OCI-LY3 (cell line): ENCODE data around the gene PLCL1.

ENCODE experiments used
- H2AFZ ChIP-seq: fragments of 200-600, 300-600 bp; shearing (Covaris generic); 2 replicates; pipeline ENCODE4 v1.6.0; 2014; ENCODE audit warnings: antibody characterized with exemption, low read depth, low read length
- H3K27ac ChIP-seq: fragments of 200-600, 300-600 bp; sonication (generic); 2 replicates; pipeline ENCODE4 v1.5.1; 2014; ENCODE audit warnings: mild to moderate bottlenecking, low read length, moderate library complexity, mixed read lengths
- H3K27me3 ChIP-seq: fragments of 200-600, 300-600 bp; sonication (generic); 2 replicates; pipeline ENCODE4 v1.6.1; 2014; ENCODE audit warnings: low read depth, low read length, mixed read lengths
- H3K36me3 ChIP-seq: fragments of 200-600, 300-600 bp; sonication (generic); replicated peaks from 2 replicates; pipeline ENCODE3; 2014; ENCODE audit warnings: low read depth, low read length, mixed read lengths
- H3K4me1 ChIP-seq: fragments of 300-600, 200-600 bp; sonication (generic); 2 replicates; pipeline ENCODE4 v1.6.1; 2014; ENCODE audit warnings: low read length, mixed read lengths
- H3K4me2 ChIP-seq: fragments of 200-600, 300-600 bp; sonication (generic); 2 replicates; pipeline ENCODE4 v1.6.1; 2014; ENCODE audit warnings: low read length, mixed read lengths
- H3K4me3 ChIP-seq: fragments of 300-600, 200-600 bp; sonication (generic); 2 replicates; pipeline ENCODE4 v1.5.1; 2014; ENCODE audit warnings: antibody characterized with exemption, mild to moderate bottlenecking, low read length, moderate library complexity
- H3K79me2 ChIP-seq: fragments of 300-600, 200-600 bp; shearing (Covaris generic); 2 replicates; pipeline ENCODE4 v1.6.1; 2014; ENCODE audit warnings: mild to moderate bottlenecking, low read length, mixed read lengths
- H3K9ac ChIP-seq: fragments of 300-600, 200-600 bp; shearing (Covaris generic); 2 replicates; pipeline ENCODE4 v1.6.0; 2014; ENCODE audit warnings: mild to moderate bottlenecking, low read length, moderate library complexity
- H3K9me3 ChIP-seq: fragments of 200-600, 300-600 bp; shearing (Covaris generic); 2 replicates; pipeline ENCODE4 v1.6.1; 2014; ENCODE audit warnings: low read length, mixed read lengths; ENCODE audit not compliant: insufficient read depth
- H4K20me1 ChIP-seq: fragments of 200-600, 300-600 bp; sonication (generic); 2 replicates; pipeline ENCODE4 v1.6.1; 2016; ENCODE audit warnings: low read length, mixed read lengths; ENCODE audit not compliant: insufficient read depth
- CTCF ChIP-seq: fragments of 200-600, 300-600 bp; sonication (generic); IDR thresholded peaks from 2 replicates; pipeline ENCODE4 v1.5.1; 2014; ENCODE audit warnings: antibody characterized with exemption, low read length, low read depth
- EZH2phosphoT487 ChIP-seq: fragments of 200-600 bp; shearing (Covaris generic); IDR thresholded peaks from 2 replicates; pipeline ENCODE4 v1.6.1; 2018; ENCODE audit warnings: antibody characterized with exemption, mixed run types, low read depth

PLCL1 gene

GRCh38 chr2:197777823-197778407, 26.5 kb upstream of the PLCL1 start:
- Histone ChIP-seq H2AFZ (no peak overlapping the region), H3K36me3 (no peaks in the 10 kb centered on the region), H3K27ac (no peak overlapping the region), H3K9ac (no peak overlapping the region), H4K20me1 (no peaks in the 10 kb centered on the region), H3K4me3 (no peak overlapping the region), H3K79me2 (no peaks in the 10 kb centered on the region), H3K4me2 (no peak overlapping the region), H3K27me3 (no peaks in the 10 kb centered on the region), H3K9me3 (no peaks in the 10 kb centered on the region), H3K4me1 (peaks cover 6% of the 10 kb centered on the region)
- TF ChIP-seq EZH2phosphoT487 (no peak), CTCF (peak; percentile 87)

- Histone ChIP-seq H3K27me3 (no peaks in the 10 kb centered on the region), H3K4me3 (no peak overlapping the region), H3K27ac (no peak overlapping the region), H4K20me1 (no peaks in the 10 kb centered on the region), H3K79me2 (no peaks in the 10 kb centered on the region), H3K4me1 (peaks cover 6% of the 10 kb centered on the region), H3K9ac (no peak overlapping the region), H3K4me2 (no peak overlapping the region), H3K9me3 (no peaks in the 10 kb centered on the region), H3K36me3 (no peaks in the 10 kb centered on the region), H2AFZ (no peak overlapping the region)
- TF ChIP-seq EZH2phosphoT487 (no peak), CTCF (no peak)
Observed at GRCh38 chr2:197779261-197779660, 25.1 kb upstream of the PLCL1 start.

GRCh38 chr2:197782126-197782525, 22.3 kb upstream of the PLCL1 start:
- Histone ChIP-seq H3K4me1 (peaks cover 6% of the 10 kb centered on the region), H3K27ac (no peak overlapping the region), H3K36me3 (no peaks in the 10 kb centered on the region), H3K4me3 (no peak overlapping the region), H4K20me1 (no peaks in the 10 kb centered on the region), H3K9me3 (no peaks in the 10 kb centered on the region), H3K27me3 (no peaks in the 10 kb centered on the region), H2AFZ (no peak overlapping the region; the same call in 1 of the 2 replicates), H3K9ac (no peak overlapping the region), H3K79me2 (no peaks in the 10 kb centered on the region), H3K4me2 (peak overlapping the region; percentile 13; the same call in 1 of the 2 replicates)
- TF ChIP-seq EZH2phosphoT487 = no peak
- no peak for TF ChIP-seq CTCF

- Histone ChIP-seq H3K79me2 (no peaks in the 10 kb centered on the region), H3K4me3 (no peak within 1 kb of the TSS), H3K4me2 (no peak within 1 kb of the TSS), H3K27ac (no peak within 1 kb of the TSS), H3K9me3 (no peaks in the 10 kb centered on the region), H3K27me3 (no peaks in the 10 kb centered on the region), H2AFZ (no peak within 1 kb of the TSS), H3K4me1 (peaks cover 6% of the 10 kb centered on the region), H3K9ac (no peak within 1 kb of the TSS), H3K36me3 (no peaks in the 10 kb centered on the region), H4K20me1 (no peaks in the 10 kb centered on the region)
- TF ChIP-seq CTCF (no peak), EZH2phosphoT487 (no peak)
Observed at GRCh38 chr2:197784956-197785941, 19.1 kb upstream of the PLCL1 start, which contains the start of gene BOLL. Gene BOLL (minus strand): TSS chr2:197785319. CDS start chr2:197781850, 3,469 bp downstream.
